ENCODE measurements around the gene LRP6. TPM values are rescaled to one million over a fixed set of nuclear protein-coding genes. Genes with fewer than 3 reads are reported as not detected.

Gene LRP6
- total RNA-seq, 1 experiment from 2014 or later = 15.5 TPM

Small RNAs within 50 kb of the gene (microRNA-seq; reads per million reads assigned to microRNA genes)
- not detected for gene MIR1244-4 (ENCODE audit: unreplicated experiment)

Other genes starting within 250 kb of the LRP6 start
- gene BCL2L14, start 196.1 kb downstream of the LRP6 start, total RNA-seq (2014; rRNA removed) = not detected in 2 replicates
- 2.8 and 3.1 TPM in 2 replicates for gene MANSC1, start 83.2 kb upstream of the LRP6 start, total RNA-seq (2014; rRNA removed)
- 2.3 and 7.7 TPM in 2 replicates for gene BORCS5, start 90.0 kb upstream of the LRP6 start, total RNA-seq (2014; rRNA removed)

Data from PC-3 (cell line).